Small intestine (tissue), 7 donors: ENCODE measurements around the gene SCN1A. TPM values are rescaled to one million over a fixed set of nuclear protein-coding genes. Genes with fewer than 3 reads are reported as not detected.
"Not testable (repeated sequence)": the region's sequence is repeated elsewhere in the genome, so short reads cannot be mapped to it uniquely, and the experiment has no call there.

ENCODE experiments used
- DNase-seq, 2 donors: peaks; one replicate each; pipeline versions ENCODE4 v3.0.0 to v3.0.0-alpha.2; 2013
- FAIRE-seq: peaks from 2 replicates; lab custom pipeline; 2012; peaks lifted over from hg19 to GRCh38; lab: Jason Lieb, UNC
- H3K27ac ChIP-seq, 3 donors: one replicate each; pipeline ENCODE4 v1.5.1; 2013; ENCODE audit warnings: low read length in 2 of 3, mild to moderate bottlenecking in 2 of 3, control low read depth in 1 of 3, inconsistent platforms in 1 of 3, low read depth in 1 of 3, moderate library complexity in 1 of 3
- H3K27me3 ChIP-seq, 3 donors: one replicate each; pipeline ENCODE4 v1.6.1; 2013; ENCODE audit warnings: low read length in 3 of 3, inconsistent platforms in 1 of 3; ENCODE audit not compliant: control insufficient read depth in 3 of 3, insufficient read depth in 3 of 3
- H3K36me3 ChIP-seq, 3 donors: one replicate each; pipeline ENCODE4 v1.6.1; 2013; ENCODE audit warnings: low read length in 3 of 3, inconsistent platforms in 1 of 3, low read depth in 1 of 3, mild to moderate bottlenecking in 1 of 3, moderate library complexity in 1 of 3; ENCODE audit not compliant: control insufficient read depth in 3 of 3, insufficient read depth in 2 of 3
- H3K4me1 ChIP-seq, 3 donors: one replicate each; pipeline ENCODE4 v1.6.1; 2013; ENCODE audit warnings: low read length in 2 of 3, inconsistent platforms in 1 of 3, low read depth in 1 of 3, mild to moderate bottlenecking in 1 of 3, moderate library complexity in 1 of 3; ENCODE audit not compliant: control insufficient read depth in 3 of 3, insufficient read depth in 2 of 3
- H3K4me3 ChIP-seq, 3 donors: one replicate each; pipeline ENCODE4 v1.5.1; 2013; ENCODE audit warnings: low read length in 3 of 3, control low read depth in 1 of 3, inconsistent platforms in 1 of 3, low read depth in 1 of 3, mild to moderate bottlenecking in 1 of 3, moderate library complexity in 1 of 3
- H3K9me3 ChIP-seq, 2 donors: one replicate each; pipeline ENCODE4 v1.6.1; 2013; ENCODE audit warnings: low read depth in 1 of 2, low read length in 1 of 2; ENCODE audit not compliant: control insufficient read depth in 2 of 2, insufficient read depth in 1 of 2
- WGBS, 3 donors: extraction: QIAGEN DNeasy Blood & Tissue Kit; methylation state at CpG; one replicate each; pipeline ENCODE4 v1.1.7; 2013; 5-methylcytosine and 5-hydroxymethylcytosine counted together
- polyA plus RNA-seq, 4 donors: library from polyadenylated mRNA; stranded (reverse) in 3 of 4; unstranded in 1 of 4; fragments of 200-250 nt in 3 of 4; fragments of 120-200 nt in 1 of 4; gene quantifications; one replicate each; pipeline versions ENCODE4 v1.2.1 to v1.2.3, GENCODE V29; 2013
- donor health status: healthy with polysubstance abuse.
- donor health status: control.
- donor health status: control.
- donor health status: Bipolar disorder and iron deficiency.
- donor health status: healthy.

Gene SCN1A
- polyA plus RNA-seq, 4 donors: 0.10 to 0.18 TPM; not detected in 2

DNA sequence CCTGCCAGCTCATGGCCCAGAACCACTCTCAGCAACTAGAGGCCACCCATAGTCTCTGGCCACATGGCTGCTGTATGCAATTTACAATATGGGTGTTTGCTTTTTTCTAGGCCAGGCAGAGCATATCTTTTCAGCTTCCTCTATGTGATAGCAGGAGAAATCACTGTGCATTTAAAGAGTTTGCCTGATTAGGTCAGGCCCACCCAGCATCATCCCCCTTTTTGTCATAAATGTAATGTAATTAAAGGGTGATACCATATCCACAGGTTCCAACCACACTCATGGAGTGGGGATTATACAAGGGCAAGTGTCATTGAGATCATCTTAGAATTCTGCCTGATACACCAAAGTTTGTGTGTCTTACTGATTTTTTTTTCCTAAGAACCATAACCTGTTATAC, 102.5 kb downstream of the SCN1A start:
- Histone ChIP-seq H3K27me3 (no peaks in the 10 kb centered on the region), H3K27ac (no peak overlapping the region), H3K9me3 (no peaks in the 10 kb centered on the region), H3K36me3 (no peaks in the 10 kb centered on the region), H3K4me1 (no peaks in the 10 kb centered on the region), H3K4me3 (no peak overlapping the region)
- FAIRE-seq (no peak), DNase-seq (no peak)

DNA sequence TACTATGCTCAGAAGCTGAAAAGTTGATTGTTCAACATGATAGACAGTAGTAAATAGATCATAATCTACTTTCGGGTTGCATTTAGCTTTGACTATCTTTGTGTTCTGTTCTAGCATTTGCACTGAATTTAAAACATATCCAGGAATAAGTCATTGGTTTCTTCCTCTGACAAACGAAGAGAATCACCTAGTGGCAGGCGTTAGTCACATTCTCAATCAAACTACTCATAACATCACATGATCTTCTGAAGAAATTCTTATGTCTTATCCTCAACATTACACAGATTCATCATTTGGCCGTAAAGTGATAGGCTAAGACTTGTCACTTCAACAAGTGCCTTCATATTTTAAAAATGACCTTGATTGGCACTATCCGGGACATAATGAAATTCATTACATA, 110.6 kb downstream of the SCN1A start:
- WGBS, 3 donors: 66 to 75% (median 70%) methylated on average over 5 of the region's 5 CpGs
- Histone ChIP-seq H3K9me3 (no peaks in the 10 kb centered on the region), H3K4me1 (no peaks in the 10 kb centered on the region), H3K27ac (no peak overlapping the region), H3K27me3 (no peaks in the 10 kb centered on the region), H3K4me3 (no peak overlapping the region), H3K36me3 (no peaks in the 10 kb centered on the region)
- DNase-seq (no peak), FAIRE-seq (no peak)

DNA sequence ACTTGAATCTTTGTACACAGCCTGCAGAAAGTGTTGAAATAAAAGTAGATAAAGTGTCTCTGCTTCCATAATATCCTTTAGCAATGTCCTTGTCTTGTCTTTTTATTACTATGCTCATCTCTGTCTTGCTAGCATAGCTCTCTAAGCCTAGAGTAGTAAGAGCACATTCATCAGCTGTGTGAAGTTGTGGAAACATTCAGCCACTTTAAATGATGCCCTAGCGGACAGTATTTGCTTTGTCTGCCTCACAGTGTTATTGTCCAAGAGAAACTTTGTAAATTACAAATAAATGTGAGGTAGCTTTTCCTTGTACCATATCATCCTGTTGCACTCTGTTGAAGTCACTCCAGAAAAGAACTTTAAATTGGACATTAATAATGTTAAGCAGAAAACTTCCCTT, 113.9 kb downstream of the SCN1A start:
- Histone ChIP-seq H3K4me1 (no peaks in the 10 kb centered on the region), H3K9me3 (no peaks in the 10 kb centered on the region), H3K27me3 (no peaks in the 10 kb centered on the region), H3K36me3 (no peaks in the 10 kb centered on the region), H3K4me3 (no peak overlapping the region), H3K27ac (no peak overlapping the region)
- FAIRE-seq (no peak), DNase-seq (no peak)
- WGBS, 3 donors: 55 to 66% (median 59%) methylated on average over 1 of the region's 1 CpG

DNA sequence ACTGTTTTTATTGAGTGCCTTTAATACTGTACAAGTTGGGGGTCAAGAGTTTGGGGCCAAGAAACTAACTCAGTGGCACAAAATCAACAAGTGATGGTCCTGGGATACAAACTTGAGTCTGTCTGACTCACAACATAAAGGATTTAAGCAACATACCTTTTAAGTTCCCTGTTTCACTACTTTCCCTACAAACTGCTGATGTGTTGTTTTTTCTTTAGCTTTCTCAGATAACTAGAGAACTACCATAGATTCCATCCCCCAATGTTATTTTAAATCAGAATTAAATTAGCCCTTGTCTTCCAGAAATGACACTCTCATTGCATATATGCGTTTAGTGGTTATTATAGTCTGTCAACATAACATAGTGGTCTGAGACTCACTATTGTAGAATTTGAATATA, 116.2 kb downstream of the SCN1A start:
- H3K9me3 ChIP-seq: no peaks in the 10 kb centered on the region
- H3K4me1 ChIP-seq: no peaks in the 10 kb centered on the region
- FAIRE-seq (no peak), DNase-seq (no peak)
- H3K27me3 ChIP-seq: no peaks in the 10 kb centered on the region
- WGBS, 3 donors: 71 to 78% (median 78%) methylated on average over 1 of the region's 1 CpG
- H3K36me3 ChIP-seq: no peaks in the 10 kb centered on the region
- H3K4me3 ChIP-seq: no peak overlapping the region
- H3K27ac ChIP-seq: no peak overlapping the region

DNA sequence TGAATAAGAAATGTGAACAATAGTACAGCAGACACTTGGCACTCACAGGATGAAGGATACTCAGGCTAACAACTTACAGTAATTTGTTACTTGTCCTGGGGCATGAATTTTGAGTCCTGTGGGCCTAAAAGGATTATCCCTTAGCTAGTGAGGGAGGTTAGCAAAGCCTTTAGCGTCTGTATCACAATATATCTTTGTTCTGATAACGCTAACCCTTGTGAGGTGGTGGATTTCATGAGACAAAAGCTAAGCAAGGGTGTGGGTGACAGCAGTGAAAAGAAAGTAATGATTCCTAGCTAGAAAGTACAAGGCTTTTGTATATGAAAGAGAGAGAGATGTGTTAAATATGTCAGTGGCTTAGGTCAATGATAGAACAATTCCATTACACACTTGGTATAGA, 127.4 kb downstream of the SCN1A start:
- FAIRE-seq (no peak), DNase-seq (no peak)
- 47 to 73% (median 58%) methylated on average over 2 of the region's 2 CpGs for WGBS, 3 donors
- Histone ChIP-seq H3K27me3 (no peaks in the 10 kb centered on the region), H3K9me3 (no peaks in the 10 kb centered on the region), H3K27ac (no peak overlapping the region), H3K4me3 (no peak overlapping the region), H3K36me3 (no peaks in the 10 kb centered on the region), H3K4me1 (no peaks in the 10 kb centered on the region)

DNA sequence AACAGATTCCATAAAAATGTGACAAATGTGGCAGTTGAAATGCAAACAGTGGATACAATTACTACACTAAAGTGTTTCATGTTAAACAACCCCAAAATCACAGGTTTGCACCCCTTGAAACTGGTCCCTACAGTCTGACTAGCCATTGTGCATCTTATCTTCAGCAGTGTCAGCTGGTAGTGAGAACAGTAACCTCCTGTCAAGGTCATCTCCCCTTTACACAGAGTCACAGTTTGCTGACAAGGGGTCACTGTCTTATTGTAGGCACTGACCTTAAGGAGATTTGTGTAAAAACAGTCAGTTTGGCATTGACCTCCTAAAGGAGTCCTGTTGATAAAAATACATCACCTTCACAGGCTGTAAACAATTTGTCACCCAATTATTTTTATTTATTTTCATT, 137.0 kb downstream of the SCN1A start:
- Histone ChIP-seq H3K27me3 (no peaks in the 10 kb centered on the region), H3K4me1 (no peaks in the 10 kb centered on the region), H3K4me3 (no peak overlapping the region), H3K36me3 (no peaks in the 10 kb centered on the region), H3K27ac (no peak overlapping the region), H3K9me3 (no peaks in the 10 kb centered on the region)
- no peak for DNase-seq
- no peak for FAIRE-seq

DNA sequence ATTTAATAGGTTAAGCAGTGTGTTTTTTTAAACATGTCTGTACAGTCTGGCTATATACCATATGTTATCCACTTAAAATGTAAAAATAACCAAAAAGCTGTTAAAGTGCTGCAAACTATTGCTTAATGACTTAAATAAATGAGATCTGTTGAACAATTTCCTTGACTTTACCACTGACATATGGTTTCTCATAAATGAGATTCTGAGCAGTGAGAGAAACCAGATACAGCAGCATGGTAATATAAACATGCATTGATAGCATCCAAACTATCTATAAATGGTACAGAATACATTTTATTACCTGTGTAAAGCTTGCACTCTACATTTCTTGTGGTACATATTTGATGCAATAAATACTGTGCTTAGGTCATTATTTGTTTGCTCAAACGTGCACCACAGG, 138.0 kb downstream of the SCN1A start:
- no peak overlapping the region for H3K4me3 ChIP-seq
- no peak for FAIRE-seq
- H3K4me1 ChIP-seq: no peaks in the 10 kb centered on the region
- no peaks in the 10 kb centered on the region for H3K27me3 ChIP-seq
- WGBS, 3 donors: 3 to 22% (median 3%) methylated on average over 1 of the region's 1 CpG
- no peak overlapping the region for H3K27ac ChIP-seq
- no peak for DNase-seq
- H3K9me3 ChIP-seq: no peaks in the 10 kb centered on the region
- no peaks in the 10 kb centered on the region for H3K36me3 ChIP-seq

DNA sequence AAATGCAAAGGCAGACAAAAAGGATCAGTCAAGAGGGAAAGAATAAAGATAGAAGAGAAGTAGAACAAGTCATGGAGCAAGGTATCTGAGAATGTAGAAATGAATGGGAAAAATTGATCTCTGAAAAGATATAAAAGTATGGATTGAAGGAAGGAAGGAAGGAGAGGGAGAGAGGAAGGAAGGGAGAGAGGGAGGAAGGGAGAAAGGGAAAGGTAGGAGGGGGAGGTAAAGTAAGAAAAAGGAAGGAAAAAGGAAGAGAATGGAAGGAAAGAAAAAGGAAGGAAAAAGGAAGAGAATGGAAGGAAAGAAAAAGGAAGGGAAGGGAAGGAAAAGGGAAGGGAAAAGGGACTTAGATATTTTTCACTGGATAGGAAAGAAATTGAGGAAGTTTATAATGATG, 142.7 kb downstream of the SCN1A start:
- no peaks in the 10 kb centered on the region for H3K9me3 ChIP-seq

DNA sequence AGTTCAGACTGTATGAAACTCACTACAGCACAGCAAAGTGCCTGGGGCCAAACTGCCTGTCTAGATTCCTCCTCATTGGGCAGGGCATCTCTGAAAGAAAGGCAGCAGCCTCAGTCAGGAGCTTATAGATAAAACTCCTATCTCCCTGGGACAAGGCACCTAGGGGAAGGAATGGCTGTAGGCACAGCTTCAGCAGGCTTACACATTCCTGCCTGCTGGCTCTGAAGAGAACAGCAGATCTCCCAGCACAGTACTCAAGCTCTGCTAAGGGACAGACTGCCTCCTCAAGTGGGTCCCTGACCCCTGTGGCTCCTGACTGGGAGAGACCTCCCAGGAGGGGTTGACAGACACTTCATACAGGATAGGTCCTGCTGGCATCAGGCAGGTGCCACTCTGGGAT, 155.7 kb downstream of the SCN1A start:
- not testable (repeated sequence) for H3K4me3 ChIP-seq, H3K9me3 ChIP-seq, H3K36me3 ChIP-seq, H3K27me3 ChIP-seq, H3K4me1 ChIP-seq, DNase-seq, FAIRE-seq, H3K27ac ChIP-seq

More for the DNA sequence above, 142.7 kb downstream of the SCN1A start:
- no peaks in the 10 kb centered on the region for H3K4me1 ChIP-seq
- no peak overlapping the region for H3K4me3 ChIP-seq
- DNase-seq (no peak), FAIRE-seq (no peak)
- H3K27me3 ChIP-seq: no peaks in the 10 kb centered on the region
- no peaks in the 10 kb centered on the region for H3K36me3 ChIP-seq
- no peak overlapping the region for H3K27ac ChIP-seq
